ENCODE data around the gene ARL15.
"Not testable (repeated sequence)": the region's sequence is repeated elsewhere in the genome, so short reads cannot be mapped to it uniquely, and the experiment has no call there.

- TF ChIP-seq CTCF, POLR2A (IDR thresholded peaks at IDR 0.05): not testable (repeated sequence)
Observed at GRCh38 chr5:54352580-54352979, 42.2 kb upstream of the ARL15 start.
